ENCODE results near the gene MAP4. TPM values are rescaled to one million over a fixed set of nuclear protein-coding genes. Genes with fewer than 3 reads are reported as not detected.
"Not testable (repeated sequence)": the region's sequence is repeated elsewhere in the genome, so short reads cannot be mapped to it uniquely, and the experiment has no call there.

Gene MAP4
- polyA plus RNA-seq, 1 donor from 2014 or later, result 186 TPM

- H3K79me2 ChIP-seq (replicated peaks; ENCODE audit: insufficient read depth, low read length), result peaks cover 40% of the 10 kb centered on the region
- H2AFZ ChIP-seq (ENCODE audit: low read depth, low read length), result peak overlapping the region; percentile 56
- no peaks in the 10 kb centered on the region for H3K9me2 ChIP-seq (ENCODE audit: insufficient read depth, low read length)
- peak overlapping the region; percentile 98 for H3K27ac ChIP-seq (ENCODE audit: low read length)
- H4K20me1 ChIP-seq (ENCODE audit: insufficient read depth), result no peaks in the 10 kb centered on the region
- no peaks in the 10 kb centered on the region for H3K36me3 ChIP-seq (ENCODE audit: insufficient read depth, low read length)
- peak overlapping the region; percentile 88 for H3K9ac ChIP-seq (ENCODE audit: low read length)
- H3K4me3 ChIP-seq (ENCODE audit: low read length), result peak overlapping the region; percentile 66
- no peaks in the 10 kb centered on the region for H3K27me3 ChIP-seq (ENCODE audit: insufficient read depth, low read depth, low read length)
- TF ChIP-seq REST (IDR thresholded peaks at IDR 0.05; ENCODE audit: borderline replicate concordance), result no peak
- no peak for TF ChIP-seq TAF1 (IDR thresholded peaks at IDR 0.05; ENCODE audit: low read depth)
- TF ChIP-seq CTCF (IDR thresholded peaks at IDR 0.05; ENCODE audit: poor library complexity, severe bottlenecking), result no peak
- TF ChIP-seq POLR2AphosphoS5 (IDR thresholded peaks at IDR 0.05), result no peak
- no peak for TF ChIP-seq MXI1 (conservative IDR thresholded peaks at IDR 0.05; ENCODE audit: poor library complexity, severe bottlenecking)
- TF ChIP-seq EZH2 (IDR thresholded peaks at IDR 0.05; ENCODE audit: borderline replicate concordance, insufficient read depth, low read length, poor library complexity, severe bottlenecking), result no peak
- no peak for TF ChIP-seq EP300 (conservative IDR thresholded peaks at IDR 0.05; ENCODE audit: poor library complexity, severe bottlenecking)
- TF ChIP-seq RAD21 (conservative IDR thresholded peaks at IDR 0.05), result no peak
- no peak for TF ChIP-seq SMC3 (conservative IDR thresholded peaks at IDR 0.05; ENCODE audit: poor library complexity)
- peak overlapping the region; percentile 82 for H3K4me2 ChIP-seq (ENCODE audit: low read length)
- H3K9me3 ChIP-seq (ENCODE audit: low read length), result no peaks in the 10 kb centered on the region
- peaks cover 7% of the 10 kb centered on the region for H3F3A ChIP-seq (ENCODE audit: insufficient read depth, low read length, poor library complexity, severe bottlenecking)
Measured at GRCh38 chr3:47888986-47889757, 127.0 kb downstream of the MAP4 start.

- not testable (repeated sequence) for H3K27ac ChIP-seq (ENCODE audit: low read length); H3K4me2 ChIP-seq (ENCODE audit: low read length); H3K36me3 ChIP-seq (ENCODE audit: insufficient read depth, low read length); H3K9ac ChIP-seq (ENCODE audit: low read length); H3K9me2 ChIP-seq (ENCODE audit: insufficient read depth, low read length); H4K20me1 ChIP-seq (ENCODE audit: insufficient read depth); H3K4me3 ChIP-seq (ENCODE audit: low read length); H3K9me3 ChIP-seq (ENCODE audit: low read length); H2AFZ ChIP-seq (ENCODE audit: low read depth, low read length); H3F3A ChIP-seq (ENCODE audit: insufficient read depth, low read length, poor library complexity, severe bottlenecking); H3K27me3 ChIP-seq (ENCODE audit: insufficient read depth, low read depth, low read length)
- H3K79me2 ChIP-seq (replicated peaks; ENCODE audit: insufficient read depth, low read length), result peaks cover 40% of the 10 kb centered on the region
Measured at GRCh38 chr3:47887991-47888390, 128.2 kb downstream of the MAP4 start.
